Uterus (tissue), 2 donors: Measurements from ENCODE around the gene TLX2.

Experiments used
- POLR2A ChIP-seq, 2 donors: fragments of 450-650 bp; IDR thresholded peaks; one replicate each; pipeline ENCODE4 v1.6.1; 2016; ENCODE audit warnings: antibody characterized with exemption in 2 of 2, mild to moderate bottlenecking in 1 of 2, moderate library complexity in 1 of 2
- TF ChIP-seq, protein P1 (sequence below), 4 experiments: fragments of 200-600 bp in 2 of 4; fragments of 450-650 bp in 2 of 4; sonication (generic) in 2 of 4; IDR thresholded peaks; one replicate each; pipeline ENCODE4 v1.5.1; 2016 to 2019; ENCODE audit warnings: antibody characterized with exemption in 4 of 4, mild to moderate bottlenecking in 2 of 4, moderate library complexity in 1 of 4

DNA sequence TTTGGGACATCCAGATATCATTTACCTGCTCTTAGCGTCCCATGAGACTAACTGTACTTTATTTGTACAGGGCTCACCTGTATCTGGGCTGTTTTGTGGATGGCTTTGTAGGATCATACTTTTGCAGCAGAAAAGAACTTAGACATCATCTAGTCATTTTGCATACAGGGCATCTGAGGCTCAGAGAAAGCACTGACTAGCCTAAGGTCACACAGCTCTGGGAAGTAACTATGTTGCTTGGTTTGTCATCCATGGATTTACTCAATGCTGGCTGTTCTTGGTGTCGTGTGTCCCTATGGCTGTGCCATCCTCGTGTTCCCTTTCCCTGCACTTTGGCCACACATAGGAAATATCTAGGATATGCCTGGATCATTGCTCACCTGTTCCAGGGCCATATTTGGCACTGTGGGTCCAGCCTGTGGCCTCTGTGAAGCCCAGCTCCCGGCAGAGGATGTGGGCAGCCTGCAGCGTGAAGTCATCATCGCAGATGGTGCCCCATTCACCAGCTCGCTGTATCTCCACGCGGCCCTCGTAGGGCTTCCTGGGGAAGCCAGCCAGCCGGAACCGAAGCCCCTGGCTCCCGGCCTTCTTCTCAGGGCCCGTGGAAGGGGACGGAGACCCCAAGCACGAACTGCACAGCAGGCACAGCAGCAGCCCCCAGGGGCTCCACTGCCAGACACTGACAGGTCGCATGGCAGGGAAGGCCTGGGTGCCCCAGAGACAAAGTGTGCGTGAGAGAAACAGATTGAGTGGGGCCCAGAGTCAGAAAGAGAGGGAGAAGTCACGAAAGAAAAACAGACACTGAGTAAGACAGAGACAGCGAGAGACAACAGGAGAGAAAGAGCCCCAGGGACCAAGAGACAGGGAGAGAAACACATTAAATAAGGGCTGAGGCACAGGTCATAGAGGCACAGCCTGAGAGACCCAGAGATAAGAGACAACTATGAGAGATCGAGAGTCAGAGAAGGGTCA lies 38.0 kb downstream of the TLX2 start:
- no peak for TF ChIP-seq POLR2A (IDR thresholded peaks at IDR 0.05)
- TF ChIP-seq, protein P1, sequence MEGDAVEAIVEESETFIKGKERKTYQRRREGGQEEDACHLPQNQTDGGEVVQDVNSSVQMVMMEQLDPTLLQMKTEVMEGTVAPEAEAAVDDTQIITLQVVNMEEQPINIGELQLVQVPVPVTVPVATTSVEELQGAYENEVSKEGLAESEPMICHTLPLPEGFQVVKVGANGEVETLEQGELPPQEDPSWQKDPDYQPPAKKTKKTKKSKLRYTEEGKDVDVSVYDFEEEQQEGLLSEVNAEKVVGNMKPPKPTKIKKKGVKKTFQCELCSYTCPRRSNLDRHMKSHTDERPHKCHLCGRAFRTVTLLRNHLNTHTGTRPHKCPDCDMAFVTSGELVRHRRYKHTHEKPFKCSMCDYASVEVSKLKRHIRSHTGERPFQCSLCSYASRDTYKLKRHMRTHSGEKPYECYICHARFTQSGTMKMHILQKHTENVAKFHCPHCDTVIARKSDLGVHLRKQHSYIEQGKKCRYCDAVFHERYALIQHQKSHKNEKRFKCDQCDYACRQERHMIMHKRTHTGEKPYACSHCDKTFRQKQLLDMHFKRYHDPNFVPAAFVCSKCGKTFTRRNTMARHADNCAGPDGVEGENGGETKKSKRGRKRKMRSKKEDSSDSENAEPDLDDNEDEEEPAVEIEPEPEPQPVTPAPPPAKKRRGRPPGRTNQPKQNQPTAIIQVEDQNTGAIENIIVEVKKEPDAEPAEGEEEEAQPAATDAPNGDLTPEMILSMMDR (IDR thresholded peaks at IDR 0.05): no peak
